Caco-2 (cell line): ENCODE measurements around the gene NEDD8. TPM values are rescaled to one million over a fixed set of nuclear protein-coding genes. Genes with fewer than 3 reads are reported as not detected.

Source experiments
- BruUV-seq: library from RNA; stranded (reverse); fragments of 400-500 nt; replicated peaks from 2 replicates; lab custom pipeline; 2021; lab: Mats Ljungman, UMichigan
- CTCF ChIA-PET: fragments of 300-600 bp; sonication (Branson Sonifier 250); formaldehyde crosslinking; loops from one replicate; lab custom pipeline; 2022; ENCODE audit warnings: antibody characterized with exemption; lab: Charles Lee
- POLR2A ChIA-PET: fragments of 300-600 bp; sonication (Branson Sonifier 250); formaldehyde crosslinking; loops from one replicate; lab custom pipeline; 2022; ENCODE audit warnings: antibody characterized with exemption; lab: Charles Lee
- DNase-seq, 2 experiments: peaks; one replicate each; pipeline versions ENCODE4 v3.0.0 to v3.0.0-alpha.2; 2020 to 2022
- H3K27me3 ChIP-seq: replicated peaks from 2 replicates; pipeline ENCODE4 v1.6.0; 2011; ENCODE audit warnings: low read length; ENCODE audit not compliant: control insufficient read depth, insufficient read depth
- H3K36me3 ChIP-seq: 2 replicates; pipeline ENCODE4 v1.5.1; 2011; ENCODE audit warnings: low read length; ENCODE audit not compliant: control insufficient read depth, insufficient read depth
- H3K4me1 ChIP-seq: fragments of 250-450 bp; sonication (Bioruptor Pico); 2 replicates; pipeline ENCODE4 v1.5.1; 2020; ENCODE audit warnings: mild to moderate bottlenecking
- H3K4me3 ChIP-seq: 2 replicates; pipeline ENCODE4 v1.5.1; 2011; ENCODE audit warnings: low read depth, mild to moderate bottlenecking, control low read depth, low read length
- H3K9me3 ChIP-seq: fragments of 250-450 bp; sonication (Bioruptor Pico); 2 replicates; pipeline ENCODE4 v1.5.1; 2020; ENCODE audit warnings: mild to moderate bottlenecking, moderate library complexity
- H3K27ac Mint-ChIP-seq: one replicate; pipeline ENCODE4 v1.8.0; 2022; ENCODE audit warnings: mixed read lengths; ENCODE audit not compliant: unreplicated experiment
- H3K27me3 Mint-ChIP-seq: one replicate; pipeline ENCODE4 v1.8.0; 2022; ENCODE audit warnings: mixed read lengths; ENCODE audit not compliant: insufficient read depth, unreplicated experiment
- H3K36me3 Mint-ChIP-seq: one replicate; pipeline ENCODE4 v1.8.0; 2022; ENCODE audit warnings: mild to moderate bottlenecking, mixed read lengths; ENCODE audit not compliant: insufficient read depth, unreplicated experiment
- H3K4me1 Mint-ChIP-seq: one replicate; pipeline ENCODE4 v1.8.0; 2022; ENCODE audit warnings: low read depth, mixed read lengths; ENCODE audit not compliant: unreplicated experiment
- H3K4me3 Mint-ChIP-seq: one replicate; pipeline ENCODE4 v1.8.0; 2022; ENCODE audit warnings: mild to moderate bottlenecking, moderate library complexity, mixed read lengths; ENCODE audit not compliant: unreplicated experiment
- H3K9me3 Mint-ChIP-seq: one replicate; pipeline ENCODE4 v1.8.0; 2022; ENCODE audit warnings: mixed read lengths; ENCODE audit not compliant: unreplicated experiment
- CTCF ChIP-seq, 2 experiments: fragments of 200-600 bp in 1 of 2; IDR thresholded peaks; 1 replicate in 1 of 2; 2 replicates in 1 of 2; pipeline versions ENCODE4 v1.5.1 to v1.8.0; 2011 to 2022; ENCODE audit warnings: antibody characterized with exemption in 1 of 2, control low read depth in 1 of 2, inconsistent platforms in 1 of 2, low read depth in 1 of 2, low read length in 1 of 2, mild to moderate bottlenecking in 1 of 2, moderate library complexity in 1 of 2; ENCODE audit not compliant: insufficient read depth in 1 of 2, severe bottlenecking in 1 of 2, unreplicated experiment in 1 of 2
- intact Hi-C: fragments of 100-400 bp; cut with micrococcal nuclease; formaldehyde crosslinking; loops from one replicate; pipeline ENCODE4 v1.10.0; 2022; ENCODE audit not compliant: unreplicated experiment
- total RNA-seq: library from RNA; stranded (reverse); gene quantifications from 2 replicates; pipeline ENCODE4 v1.2.3, GENCODE V29; 2022

The NEDD8 gene
- total RNA-seq, 1 experiment from 2014 or later, result 210 TPM

- no peak for TF ChIP-seq CTCF (IDR thresholded peaks at IDR 0.05; ENCODE audit: insufficient read depth in 1 of 2, low read depth in 1 of 2, low read length in 1 of 2, severe bottlenecking in 1 of 2, unreplicated experiment in 1 of 2)
- no peaks in the 10 kb centered on the region for H3K27me3 Mint-ChIP-seq
- no peaks in the 10 kb centered on the region for H3K4me1 ChIP-seq
- H3K4me3 Mint-ChIP-seq, result no peak overlapping the region
- peak overlapping the region; percentile 6 for H3K27ac Mint-ChIP-seq
- no peaks in the 10 kb centered on the region for H3K9me3 ChIP-seq
- no peak overlapping the region for H3K4me3 ChIP-seq
- peaks cover 34% of the 10 kb centered on the region for H3K36me3 Mint-ChIP-seq
- no peaks in the 10 kb centered on the region; the same call in 1 of the 2 replicates for H3K36me3 ChIP-seq
- no peaks in the 10 kb centered on the region for H3K9me3 Mint-ChIP-seq
- CTCF ChIA-PET, result no interaction called here
- no peaks in the 10 kb centered on the region for H3K4me1 Mint-ChIP-seq
- no TSS peak for BruUV-seq
- intact Hi-C loops, result no loop called here
- H3K27me3 ChIP-seq, result no peaks in the 10 kb centered on the region
- no peak for DNase-seq
- POLR2A ChIA-PET, result no interaction called here
Measured at GRCh38 chr14:24177041-24177825, 54.9 kb downstream of the NEDD8 start.

- Mint-ChIP-seq H3K27ac (peak overlapping the region; percentile 6), H3K4me1 (no peaks in the 10 kb centered on the region), H3K9me3 (no peaks in the 10 kb centered on the region), H3K27me3 (no peaks in the 10 kb centered on the region), H3K4me3 (no peak overlapping the region), H3K36me3 (peaks cover 34% of the 10 kb centered on the region)
- POLR2A ChIA-PET, result no interaction called here
- Histone ChIP-seq H3K4me3 (no peak overlapping the region), H3K36me3 (no peaks in the 10 kb centered on the region; the same call in 1 of the 2 replicates), H3K4me1 (no peaks in the 10 kb centered on the region), H3K27me3 (no peaks in the 10 kb centered on the region), H3K9me3 (no peaks in the 10 kb centered on the region)
- BruUV-seq, result no TSS peak
- intact Hi-C loops, result no loop called here
- DNase-seq, result no peak
- CTCF ChIA-PET, result no interaction called here
- no peak for TF ChIP-seq CTCF (IDR thresholded peaks at IDR 0.05; ENCODE audit: insufficient read depth in 1 of 2, low read depth in 1 of 2, low read length in 1 of 2, severe bottlenecking in 1 of 2, unreplicated experiment in 1 of 2)
Measured at GRCh38 chr14:24176599-24176998, 55.6 kb downstream of the NEDD8 start.

- no TSS peak for BruUV-seq
- Histone ChIP-seq H3K4me3 (no peak overlapping the region), H3K36me3 (no peaks in the 10 kb centered on the region), H3K9me3 (no peaks in the 10 kb centered on the region), H3K4me1 (no peaks in the 10 kb centered on the region), H3K27me3 (no peaks in the 10 kb centered on the region)
- no peak for DNase-seq
- POLR2A ChIA-PET, result no interaction called here
- Mint-ChIP-seq H3K4me3 (no peak overlapping the region), H3K4me1 (no peaks in the 10 kb centered on the region), H3K27ac (no peak overlapping the region), H3K36me3 (peaks cover 15% of the 10 kb centered on the region), H3K9me3 (no peaks in the 10 kb centered on the region), H3K27me3 (no peaks in the 10 kb centered on the region)
- intact Hi-C loops, result no loop called here
- no peak for TF ChIP-seq CTCF (IDR thresholded peaks at IDR 0.05; ENCODE audit: insufficient read depth in 1 of 2, low read depth in 1 of 2, low read length in 1 of 2, severe bottlenecking in 1 of 2, unreplicated experiment in 1 of 2)
- CTCF ChIA-PET, result no interaction called here
Measured at GRCh38 chr14:24172871-24173281, 59.3 kb downstream of the NEDD8 start.
